Stomach (tissue), 4 donors: ENCODE measurements around the gene MAFB.

Experiments used
- EP300 ChIP-seq: sonication (generic); formaldehyde crosslinking; IDR thresholded peaks from one replicate; pipeline ENCODE4 v1.6.1; 2017; ENCODE audit warnings: antibody characterized with exemption
- POLR2A ChIP-seq, 4 donors: fragments of 450-650 bp; IDR thresholded peaks; one replicate each; pipeline ENCODE4 v1.6.1; 2016; ENCODE audit warnings: antibody characterized with exemption in 4 of 4, control low read depth in 2 of 4, mild to moderate bottlenecking in 1 of 4, moderate library complexity in 1 of 4
- TF ChIP-seq, protein P1 (sequence below), 7 experiments: fragments of 450-650 bp in 4 of 7; fragments of 200-600 bp in 3 of 7; sonication (generic) in 3 of 7; IDR thresholded peaks; one replicate each; pipeline ENCODE4 v1.5.1; 2016 to 2019; ENCODE audit warnings: antibody characterized with exemption in 7 of 7, control low read depth in 2 of 7, mild to moderate bottlenecking in 1 of 7

DNA sequence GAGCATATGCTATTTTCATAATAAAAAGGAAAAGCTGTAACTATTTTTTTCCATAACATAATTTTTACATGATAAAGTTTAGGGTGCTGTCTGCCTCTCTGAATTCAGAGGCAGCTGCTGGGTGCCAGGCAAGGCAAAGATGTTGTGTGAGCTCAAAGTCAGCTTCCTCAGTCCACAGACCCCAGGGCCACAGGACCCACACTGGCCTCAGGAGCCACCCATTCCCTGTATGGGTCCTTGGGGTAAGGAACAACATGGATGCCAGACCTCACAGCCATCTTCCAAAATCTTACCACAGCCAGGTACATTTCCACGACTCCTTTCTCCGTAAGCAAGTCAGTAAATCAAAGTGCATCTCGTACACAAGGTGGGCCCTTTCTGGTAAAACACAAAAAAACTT lies 16.4 kb upstream of the MAFB start:
- TF ChIP-seq, protein P1, sequence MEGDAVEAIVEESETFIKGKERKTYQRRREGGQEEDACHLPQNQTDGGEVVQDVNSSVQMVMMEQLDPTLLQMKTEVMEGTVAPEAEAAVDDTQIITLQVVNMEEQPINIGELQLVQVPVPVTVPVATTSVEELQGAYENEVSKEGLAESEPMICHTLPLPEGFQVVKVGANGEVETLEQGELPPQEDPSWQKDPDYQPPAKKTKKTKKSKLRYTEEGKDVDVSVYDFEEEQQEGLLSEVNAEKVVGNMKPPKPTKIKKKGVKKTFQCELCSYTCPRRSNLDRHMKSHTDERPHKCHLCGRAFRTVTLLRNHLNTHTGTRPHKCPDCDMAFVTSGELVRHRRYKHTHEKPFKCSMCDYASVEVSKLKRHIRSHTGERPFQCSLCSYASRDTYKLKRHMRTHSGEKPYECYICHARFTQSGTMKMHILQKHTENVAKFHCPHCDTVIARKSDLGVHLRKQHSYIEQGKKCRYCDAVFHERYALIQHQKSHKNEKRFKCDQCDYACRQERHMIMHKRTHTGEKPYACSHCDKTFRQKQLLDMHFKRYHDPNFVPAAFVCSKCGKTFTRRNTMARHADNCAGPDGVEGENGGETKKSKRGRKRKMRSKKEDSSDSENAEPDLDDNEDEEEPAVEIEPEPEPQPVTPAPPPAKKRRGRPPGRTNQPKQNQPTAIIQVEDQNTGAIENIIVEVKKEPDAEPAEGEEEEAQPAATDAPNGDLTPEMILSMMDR (IDR thresholded peaks at IDR 0.05): no peak
- TF ChIP-seq POLR2A (IDR thresholded peaks at IDR 0.05) (no peak), EP300 (no peak)
